ENCODE results near the gene NUDT7.

DNA sequence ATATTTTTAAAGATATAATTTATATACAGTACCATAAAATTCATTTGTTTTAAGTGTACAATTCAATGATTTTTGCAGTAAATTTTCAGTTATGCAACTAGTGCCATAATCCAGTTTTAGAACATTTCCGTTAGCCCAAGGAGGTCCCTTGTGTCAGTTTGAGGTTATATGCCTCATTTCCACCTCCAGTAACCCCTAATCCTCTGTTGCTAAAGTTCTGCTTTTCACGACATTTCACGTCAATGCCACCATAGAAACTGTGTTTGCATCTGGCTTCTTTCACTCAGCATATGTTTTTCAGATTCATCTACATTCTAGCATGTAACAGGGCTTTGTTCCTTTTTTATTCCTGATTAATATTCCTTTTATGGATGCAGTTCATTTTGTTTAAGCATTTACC lies 42.4 kb upstream of the NUDT7 start:
- TF ChIP-seq POLR2A (IDR thresholded peaks at IDR 0.05) = no peak
- TF ChIP-seq CTCF (IDR thresholded peaks at IDR 0.05) = no peak
- no peak for TF ChIP-seq EP300 (IDR thresholded peaks at IDR 0.05)
- no peak for TF ChIP-seq POLR2AphosphoS5 (IDR thresholded peaks at IDR 0.05)

Measured in sigmoid colon (tissue), 4 donors.